GM19025 (cell line): ENCODE data around the gene MAPK10.

Experiments used
- ATAC-seq: cut with Tn5 transposase; IDR thresholded peaks from one replicate; pipeline ENCODE4 v1.9.1; 2021; ENCODE audit warnings: mild to moderate bottlenecking, low read depth, moderate library complexity; ENCODE audit not compliant: unreplicated experiment

The MAPK10 gene

GRCh38 chr4:85952972-85953650, 406.7 kb downstream of the MAPK10 start:
- no peak for ATAC-seq

GRCh38 chr4:85952528-85952927, 407.3 kb downstream of the MAPK10 start:
- no peak for ATAC-seq

GRCh38 chr4:85951099-85951498, 408.8 kb downstream of the MAPK10 start:
- no peak for ATAC-seq

GRCh38 chr4:85946821-85947220, 413.0 kb downstream of the MAPK10 start:
- no peak for ATAC-seq

- no peak for ATAC-seq
These were observed 417.7 kb downstream of the MAPK10 start for GRCh38 chr4:85942107-85942506.

- no peak for ATAC-seq
These were observed 419.7 kb downstream of the MAPK10 start for GRCh38 chr4:85940151-85940550.
